Stimulated activated naive B cell treated with anti-CD40 and anti-IgM and Interleukin-4, amounts not matched to agents 10 μg/mL and 1 μg/mL and 100 μg/mL, for 72 hours (primary cell): ENCODE measurements around the gene ACER3.
A peak's percentile ranks its signal among the peaks of the same experiment; 100 is the strongest.
"Not testable (repeated sequence)": the region's sequence is repeated elsewhere in the genome, so short reads cannot be mapped to it uniquely, and the experiment has no call there.

Experiments
- ATAC-seq, 2 donors: fragments of 150-1000 bp; cut with Tn5 transposase; replicated peaks; 2 replicates each; pipeline ENCODE4 v1.10.0; 2021; ENCODE audit warnings: moderate library complexity in 1 of 2
- DNase-seq: peaks from one replicate; pipeline ENCODE4 v3.0.0; 2021
- H3K27ac Mint-ChIP-seq: one replicate; pipeline ENCODE4 v1.8.0; 2022; ENCODE audit warnings: mild to moderate bottlenecking, mixed read lengths
- H3K27me3 Mint-ChIP-seq, 2 donors: one replicate each; pipeline ENCODE4 v1.8.0; 2022; ENCODE audit warnings: mixed read lengths in 2 of 2
- H3K36me3 Mint-ChIP-seq, 2 donors: one replicate each; pipeline ENCODE4 v1.8.0; 2022; ENCODE audit warnings: mixed read lengths in 2 of 2, mild to moderate bottlenecking in 1 of 2
- H3K4me1 Mint-ChIP-seq, 2 donors: one replicate each; pipeline ENCODE4 v1.8.0; 2022; ENCODE audit warnings: mixed read lengths in 2 of 2, mild to moderate bottlenecking in 1 of 2
- H3K4me3 Mint-ChIP-seq, 2 donors: one replicate each; pipeline ENCODE4 v1.8.0; 2022; ENCODE audit warnings: mild to moderate bottlenecking in 2 of 2, mixed read lengths in 2 of 2, moderate library complexity in 1 of 2
- H3K9me3 Mint-ChIP-seq, 2 donors: one replicate each; pipeline ENCODE4 v1.8.0; 2022; ENCODE audit warnings: mixed read lengths in 2 of 2, mild to moderate bottlenecking in 1 of 2

Gene ACER3

DNA sequence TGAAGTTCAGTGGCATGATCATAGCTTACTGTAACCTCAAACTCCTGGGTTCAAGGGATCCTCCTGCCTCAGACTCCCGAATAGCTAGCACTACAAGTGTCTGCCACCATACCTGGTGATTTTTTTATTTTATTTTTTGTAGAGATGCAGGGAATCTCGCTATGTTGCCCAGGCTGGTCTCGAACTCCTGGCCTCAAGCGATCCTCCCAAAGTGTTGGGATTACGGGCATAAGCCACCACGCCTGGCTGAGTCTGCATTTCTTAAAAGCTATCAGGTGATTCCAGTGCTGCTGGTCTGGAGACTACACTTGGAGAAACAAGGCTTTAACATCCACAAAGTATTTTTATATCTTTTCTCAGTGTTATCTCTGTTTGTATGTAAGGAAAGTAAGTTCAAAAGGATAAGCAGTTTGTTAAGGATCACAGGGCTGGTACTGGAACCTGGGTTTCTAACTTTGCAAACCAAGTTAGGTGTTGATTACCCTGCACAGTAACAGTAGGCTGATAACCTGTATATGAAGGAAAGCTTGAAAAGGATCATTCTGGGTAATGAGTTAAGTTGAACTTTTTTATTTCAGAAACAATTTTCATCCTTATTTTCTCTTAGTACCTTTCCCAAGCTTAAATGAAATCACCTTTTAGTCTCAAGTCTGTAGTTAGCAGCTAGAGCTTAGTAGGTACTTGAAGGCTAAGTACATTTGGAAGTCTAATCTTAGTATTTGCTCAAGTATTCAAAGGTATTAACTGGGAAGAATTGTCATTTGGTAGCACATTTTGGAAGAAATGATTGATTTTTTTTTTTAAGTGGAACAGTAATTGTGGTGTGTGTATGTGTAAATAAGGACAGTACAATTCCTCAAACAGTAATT is 12.5 kb downstream of the ACER3 start:
- H3K27ac Mint-ChIP-seq = no peak overlapping the region
- H3K9me3 Mint-ChIP-seq = peaks cover 0 to 2% of the 10 kb centered on the region in 2 donors

DNA sequence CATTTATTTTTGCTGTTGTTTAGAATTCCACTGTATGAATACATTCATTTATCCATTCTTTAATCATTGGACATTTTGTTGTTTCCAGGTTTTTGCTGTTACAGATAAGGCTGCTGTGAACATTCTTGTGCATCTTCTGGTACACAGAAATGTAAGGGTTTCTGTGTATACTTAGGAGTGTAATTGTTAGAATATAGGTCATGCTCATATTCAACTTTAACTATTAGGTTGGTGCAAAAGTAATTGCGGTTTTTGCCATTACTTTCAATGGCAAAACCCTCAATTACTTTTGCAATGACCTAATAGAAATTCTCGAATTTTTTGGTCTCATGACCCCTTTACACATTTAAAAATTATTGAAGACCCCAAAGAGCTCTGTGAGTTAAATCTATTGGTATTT is 17.3 kb downstream of the ACER3 start:
- peaks cover 14% of the 10 kb centered on the region in 2 donors for H3K36me3 Mint-ChIP-seq
- DNase-seq (no peak), ATAC-seq (no peak)
- H3K4me3 Mint-ChIP-seq = no peak overlapping the region
- peaks cover 2 to 4% of the 10 kb centered on the region in 2 donors for H3K4me1 Mint-ChIP-seq
- no peak overlapping the region for H3K27ac Mint-ChIP-seq
- no peaks in the 10 kb centered on the region for H3K27me3 Mint-ChIP-seq
- peaks cover 0 to 2% of the 10 kb centered on the region in 2 donors for H3K9me3 Mint-ChIP-seq

More for the DNA sequence above, 12.5 kb downstream of the ACER3 start:
- ATAC-seq (no peak), DNase-seq (no peak)
- H3K27me3 Mint-ChIP-seq = no peaks in the 10 kb centered on the region
- H3K4me1 Mint-ChIP-seq = peaks cover 5 to 14% of the 10 kb centered on the region in 2 donors
- H3K36me3 Mint-ChIP-seq = peaks cover 15 to 18% of the 10 kb centered on the region in 2 donors
- no peak overlapping the region for H3K4me3 Mint-ChIP-seq

DNA sequence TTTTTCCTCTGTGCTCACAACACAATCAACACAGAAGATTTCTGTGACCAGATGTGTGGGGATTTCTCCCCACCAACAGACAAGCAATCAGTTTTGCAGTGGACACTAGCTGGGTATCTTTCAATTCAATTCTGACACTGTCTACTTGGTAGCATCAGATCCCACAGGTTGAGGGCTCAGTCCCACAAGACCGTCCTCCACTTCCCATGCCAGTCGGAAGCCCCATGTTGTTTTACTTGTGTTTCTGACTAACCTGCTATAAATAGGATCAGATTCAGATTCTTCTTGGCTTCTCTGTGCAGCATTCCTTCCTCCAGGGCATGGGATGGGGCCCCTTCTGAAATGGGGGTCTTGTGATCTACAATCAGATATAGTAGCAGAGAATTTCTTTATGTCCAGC is 19.6 kb downstream of the ACER3 start:
- Mint-ChIP-seq H3K27me3 (no peaks in the 10 kb centered on the region), H3K27ac (no peak overlapping the region), H3K9me3 (peaks cover 0 to 2% of the 10 kb centered on the region in 2 donors), H3K4me3 (no peak overlapping the region), H3K4me1 (peaks cover 2% of the 10 kb centered on the region in 2 donors), H3K36me3 (peaks cover 14 to 18% of the 10 kb centered on the region in 2 donors)
- DNase-seq = no peak
- no peak for ATAC-seq

DNA sequence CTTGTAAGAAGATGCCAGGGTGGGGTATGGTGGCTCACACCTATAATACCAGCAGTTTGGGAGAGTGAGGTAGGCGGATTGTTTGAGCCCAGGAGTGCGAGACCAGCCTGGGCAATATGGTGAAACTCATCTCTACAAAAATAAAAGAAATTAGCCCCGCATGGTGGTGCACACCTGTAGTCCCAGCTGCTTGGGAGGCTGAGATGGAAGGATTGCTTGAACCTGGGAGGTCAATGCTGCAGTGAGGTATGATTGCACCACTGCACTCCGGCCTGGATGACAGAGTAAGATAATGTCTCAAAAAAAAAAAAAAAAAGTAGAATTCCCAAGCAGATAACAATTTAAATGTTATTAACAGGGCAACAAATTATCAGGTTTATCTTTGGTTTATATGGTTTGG is 20.2 kb downstream of the ACER3 start:
- Mint-ChIP-seq H3K4me1 (peaks cover 6 to 7% of the 10 kb centered on the region in 2 donors), H3K27ac (no peak overlapping the region), H3K9me3 (peaks cover 0 to 2% of the 10 kb centered on the region in 2 donors), H3K4me3 (no peak overlapping the region), H3K27me3 (no peaks in the 10 kb centered on the region), H3K36me3 (peaks cover 13 to 17% of the 10 kb centered on the region in 2 donors)
- ATAC-seq (no peak), DNase-seq (no peak)

DNA sequence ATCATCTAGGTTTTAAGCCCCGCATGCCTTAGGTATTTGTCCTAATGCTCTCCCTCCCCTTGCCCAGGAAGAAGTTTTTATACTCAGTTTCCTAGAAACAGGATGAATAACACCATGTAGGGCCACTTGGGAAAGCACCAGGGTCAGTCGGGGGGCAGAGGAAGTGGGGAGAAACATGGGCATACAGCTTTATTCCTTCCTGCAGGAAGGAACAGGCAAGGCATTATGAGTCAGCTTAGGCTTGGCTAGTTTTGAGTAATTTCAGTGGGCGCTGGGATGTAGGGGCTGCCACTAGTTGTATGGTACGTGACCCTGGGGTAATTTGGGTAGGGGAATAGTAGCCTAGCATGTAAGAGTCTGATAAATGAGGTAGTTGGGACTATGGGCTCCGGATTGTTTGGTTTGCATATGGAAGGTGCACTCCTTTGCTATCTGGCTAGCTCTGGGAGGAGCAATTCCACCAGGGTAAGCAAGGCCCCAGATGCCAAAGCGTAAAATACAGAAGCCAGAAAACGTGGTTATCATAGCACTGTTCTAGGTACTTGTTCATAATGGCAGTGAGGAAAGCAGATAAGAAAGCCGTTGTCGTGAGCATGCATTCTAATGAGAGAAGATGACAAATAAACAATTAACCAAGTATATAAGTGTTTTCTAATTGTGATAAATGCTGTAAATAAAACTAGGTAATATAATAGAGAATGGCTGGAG is 24.8 kb downstream of the ACER3 start:
- Mint-ChIP-seq H3K9me3 (no peaks in the 10 kb centered on the region), H3K4me1 (peaks cover 6 to 12% of the 10 kb centered on the region in 2 donors), H3K4me3 (no peak overlapping the region), H3K27me3 (no peaks in the 10 kb centered on the region), H3K36me3 (peaks cover 0 to 8% of the 10 kb centered on the region in 2 donors), H3K27ac (no peak overlapping the region)
- ATAC-seq = peak in 1 of 2 donors; percentile 42
- DNase-seq = no peak

DNA sequence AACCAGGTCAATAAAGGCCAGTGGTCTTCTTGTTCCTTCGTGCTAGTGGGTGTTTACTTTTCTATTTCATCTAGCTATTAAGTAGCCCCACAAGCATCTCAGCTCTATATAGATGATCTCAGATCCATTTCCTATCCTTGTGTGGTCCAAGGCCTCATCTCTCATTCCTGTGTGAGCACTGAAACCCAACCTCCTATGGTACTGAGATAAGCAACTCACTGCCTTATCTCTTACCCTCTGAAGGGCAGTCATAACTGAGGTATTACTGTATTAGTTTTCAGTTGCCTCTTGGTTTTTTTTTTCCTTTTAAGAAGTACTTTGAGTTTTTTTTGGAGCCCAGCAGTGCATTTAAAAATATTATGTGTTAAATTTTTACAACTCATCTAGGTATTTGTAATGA is 28.3 kb downstream of the ACER3 start:
- Mint-ChIP-seq H3K27ac (no peak overlapping the region), H3K4me3 (no peak overlapping the region), H3K27me3 (no peaks in the 10 kb centered on the region), H3K9me3 (no peaks in the 10 kb centered on the region), H3K4me1 (peaks cover 6 to 12% of the 10 kb centered on the region in 2 donors), H3K36me3 (peaks cover 0 to under 1% of the 10 kb centered on the region in 2 donors)
- ATAC-seq (no peak), DNase-seq (no peak)

DNA sequence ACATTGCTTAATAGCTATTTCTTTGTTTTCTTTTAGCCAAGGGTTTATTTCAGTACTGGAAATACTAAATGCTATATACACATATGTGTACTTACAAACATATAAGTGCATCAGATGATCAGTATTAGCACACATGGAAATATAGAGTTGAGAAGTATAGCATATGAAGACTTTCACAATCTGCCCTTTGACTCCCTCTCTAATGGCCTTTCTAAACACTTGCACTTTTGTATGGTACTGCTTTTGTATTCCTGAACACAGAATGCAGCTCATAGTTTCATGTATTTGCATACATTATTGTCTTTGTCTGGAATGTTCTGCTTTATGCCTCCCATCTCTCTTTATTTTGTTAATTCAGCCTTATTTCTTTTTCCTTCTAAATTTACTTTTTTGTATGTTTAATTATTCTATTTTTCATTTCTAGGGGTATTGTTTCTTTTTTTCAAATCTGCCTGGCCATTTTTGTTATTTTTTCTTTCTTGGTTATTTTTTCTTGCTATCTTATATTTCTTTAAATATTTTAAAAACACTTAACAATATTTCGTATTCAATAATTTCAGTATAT is 28.8 kb downstream of the ACER3 start:
- Mint-ChIP-seq H3K27me3 (no peaks in the 10 kb centered on the region), H3K36me3 (no peaks in the 10 kb centered on the region), H3K4me1 (peaks cover 6 to 12% of the 10 kb centered on the region in 2 donors), H3K9me3 (no peaks in the 10 kb centered on the region), H3K27ac (no peak overlapping the region), H3K4me3 (no peak overlapping the region)
- DNase-seq (no peak), ATAC-seq (no peak)

DNA sequence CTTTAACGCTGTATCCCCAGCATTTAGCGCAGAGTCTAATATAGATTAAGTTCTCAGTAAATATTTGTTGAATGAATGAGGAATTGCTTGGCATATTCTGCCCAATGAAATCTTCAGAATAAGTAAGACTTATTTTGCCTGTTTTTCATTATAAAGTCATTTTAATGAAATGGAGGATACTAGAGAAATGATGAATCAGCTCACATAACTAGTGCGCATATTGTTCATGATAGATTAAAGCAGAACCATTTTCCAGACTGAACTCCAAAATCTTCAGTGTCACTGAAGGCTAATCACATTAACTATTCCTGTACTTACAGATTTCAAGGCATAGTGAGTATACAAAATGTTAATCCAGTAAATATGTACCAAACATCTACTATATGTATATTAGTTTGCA is 29.6 kb downstream of the ACER3 start:
- H3K27ac Mint-ChIP-seq = no peak overlapping the region
- H3K36me3 Mint-ChIP-seq = no peaks in the 10 kb centered on the region
- H3K4me3 Mint-ChIP-seq = no peak overlapping the region
- no peak for DNase-seq
- ATAC-seq = no peak
- no peaks in the 10 kb centered on the region for H3K27me3 Mint-ChIP-seq
- H3K4me1 Mint-ChIP-seq = peaks cover 4 to 11% of the 10 kb centered on the region in 2 donors
- no peaks in the 10 kb centered on the region for H3K9me3 Mint-ChIP-seq

DNA sequence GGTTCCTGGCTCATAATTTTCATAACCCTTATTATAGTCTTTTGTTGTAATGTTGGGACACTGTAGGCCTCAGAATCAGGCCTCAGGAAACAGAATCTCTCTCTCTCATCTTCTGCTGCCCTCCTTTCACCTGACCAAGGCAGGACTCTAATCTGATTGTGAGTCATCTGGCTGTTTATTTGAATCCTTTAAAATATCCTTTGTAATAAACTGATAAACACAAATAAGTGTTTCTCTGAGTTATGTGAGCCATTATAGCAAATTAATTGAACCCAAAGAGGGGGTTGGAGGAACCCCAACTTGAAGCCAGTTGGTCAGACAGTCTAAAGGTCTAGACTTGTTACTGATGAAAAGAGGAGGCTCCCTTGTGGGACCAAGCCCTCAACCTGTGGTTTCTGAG is 30.6 kb downstream of the ACER3 start:
- no peaks in the 10 kb centered on the region for H3K9me3 Mint-ChIP-seq
- no peak overlapping the region for H3K27ac Mint-ChIP-seq
- no peaks in the 10 kb centered on the region for H3K27me3 Mint-ChIP-seq
- peaks cover 0 to 6% of the 10 kb centered on the region in 2 donors for H3K4me1 Mint-ChIP-seq
- no peak for ATAC-seq
- H3K36me3 Mint-ChIP-seq = no peaks in the 10 kb centered on the region
- no peak for DNase-seq
- H3K4me3 Mint-ChIP-seq = no peak overlapping the region

DNA sequence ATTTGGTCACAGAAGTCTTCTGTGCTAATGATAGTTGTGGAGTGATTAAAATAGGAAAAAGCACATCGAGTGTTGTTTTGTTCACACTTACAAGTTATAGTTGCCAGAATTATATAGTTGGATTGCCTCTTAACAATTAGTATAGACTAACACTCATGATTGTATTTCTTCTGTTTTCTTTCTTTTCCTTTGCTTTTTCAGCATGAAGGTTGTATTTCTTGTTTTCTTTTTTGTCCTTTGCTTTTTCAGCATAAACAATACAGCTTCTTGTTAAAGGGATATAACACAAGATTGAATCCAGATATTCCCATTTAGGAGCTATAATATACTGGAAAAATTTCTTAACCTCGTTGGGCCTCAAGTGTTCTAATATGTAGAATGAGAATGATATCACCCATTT is 31.1 kb downstream of the ACER3 start:
- Mint-ChIP-seq H3K27me3 (no peaks in the 10 kb centered on the region), H3K9me3 (no peaks in the 10 kb centered on the region), H3K4me1 (peaks cover 0 to 4% of the 10 kb centered on the region in 2 donors), H3K36me3 (peaks cover 0 to 2% of the 10 kb centered on the region in 2 donors), H3K4me3 (no peak overlapping the region), H3K27ac (no peak overlapping the region)
- ATAC-seq (no peak), DNase-seq (no peak)

DNA sequence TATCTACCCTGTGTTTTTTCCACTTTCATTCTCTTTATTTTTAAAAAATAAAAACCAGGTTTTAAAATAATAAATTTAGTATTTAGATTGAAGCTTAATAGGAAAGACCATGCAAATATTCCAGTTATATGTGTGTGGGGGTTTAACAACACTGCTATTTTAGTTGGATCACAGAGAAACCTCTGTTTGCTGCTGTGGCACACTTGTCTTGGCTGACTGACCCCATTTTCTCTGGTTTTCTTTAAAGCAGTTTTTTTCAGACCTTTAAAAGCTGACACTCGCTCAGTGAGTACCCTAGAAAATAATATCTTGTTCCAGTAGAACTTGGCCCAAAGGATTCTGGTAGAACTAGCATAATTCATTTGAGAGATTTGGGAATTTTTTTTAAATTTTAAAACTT is 31.6 kb downstream of the ACER3 start:
- Mint-ChIP-seq H3K27me3 (no peaks in the 10 kb centered on the region), H3K36me3 (peaks cover 0 to 2% of the 10 kb centered on the region in 2 donors)

DNA sequence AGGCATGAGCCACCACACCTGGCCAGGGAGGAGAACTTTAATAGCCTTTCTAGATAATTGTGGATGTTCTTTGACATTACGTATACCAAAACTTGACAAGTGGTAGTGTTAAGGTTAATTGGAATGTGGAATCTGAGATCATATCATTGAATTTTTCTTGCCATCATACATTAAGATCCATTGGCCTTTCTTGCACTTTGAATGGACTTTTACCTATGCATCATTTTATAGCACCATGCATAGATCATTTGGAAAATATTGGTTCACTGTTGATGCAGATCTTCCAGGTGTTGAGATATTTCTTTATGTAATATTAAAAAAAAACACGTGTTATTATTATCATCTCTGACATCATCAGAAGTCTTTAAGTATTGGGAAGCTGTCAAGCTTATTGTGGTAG is 36.5 kb downstream of the ACER3 start:
- no peak overlapping the region for H3K27ac Mint-ChIP-seq
- H3K4me1 Mint-ChIP-seq = peaks cover 5 to 15% of the 10 kb centered on the region in 2 donors
- peaks cover 0 to 5% of the 10 kb centered on the region in 2 donors for H3K36me3 Mint-ChIP-seq
- DNase-seq (no peak), ATAC-seq (no peak)
- H3K4me3 Mint-ChIP-seq = no peak overlapping the region
- H3K27me3 Mint-ChIP-seq = no peaks in the 10 kb centered on the region
- H3K9me3 Mint-ChIP-seq = no peaks in the 10 kb centered on the region

More for the DNA sequence above, 31.6 kb downstream of the ACER3 start:
- DNase-seq = no peak
- Mint-ChIP-seq H3K4me3 (no peak overlapping the region), H3K27ac (no peak overlapping the region), H3K4me1 (no peaks in the 10 kb centered on the region), H3K9me3 (no peaks in the 10 kb centered on the region)
- ATAC-seq = no peak

DNA sequence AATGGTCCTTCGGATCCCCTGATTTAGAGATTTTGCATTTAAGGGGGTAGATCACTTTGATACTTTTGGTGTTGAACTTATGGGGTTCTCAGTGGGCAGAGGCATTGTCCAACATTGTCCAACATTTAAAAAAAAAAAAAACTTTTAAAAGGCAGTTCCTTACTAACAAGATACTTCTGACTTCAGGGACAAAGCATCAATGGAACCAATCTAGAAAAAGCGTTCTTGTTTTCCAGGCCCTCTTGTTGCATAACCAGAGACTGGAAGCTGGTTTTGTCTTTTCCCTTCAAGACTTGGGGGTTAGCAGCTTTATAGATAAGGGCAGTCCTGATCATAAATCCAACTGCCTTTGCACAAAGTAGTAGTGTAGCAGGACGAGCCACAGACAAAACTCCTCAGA is 40.4 kb downstream of the ACER3 start:
- ATAC-seq (no peak), DNase-seq (no peak)
- Mint-ChIP-seq H3K36me3 (peaks cover under 1 to 8% of the 10 kb centered on the region in 2 donors), H3K27ac (no peak overlapping the region), H3K27me3 (no peaks in the 10 kb centered on the region), H3K9me3 (peaks cover 0 to 3% of the 10 kb centered on the region in 2 donors), H3K4me3 (no peak overlapping the region), H3K4me1 (peaks cover 5 to 15% of the 10 kb centered on the region in 2 donors)

DNA sequence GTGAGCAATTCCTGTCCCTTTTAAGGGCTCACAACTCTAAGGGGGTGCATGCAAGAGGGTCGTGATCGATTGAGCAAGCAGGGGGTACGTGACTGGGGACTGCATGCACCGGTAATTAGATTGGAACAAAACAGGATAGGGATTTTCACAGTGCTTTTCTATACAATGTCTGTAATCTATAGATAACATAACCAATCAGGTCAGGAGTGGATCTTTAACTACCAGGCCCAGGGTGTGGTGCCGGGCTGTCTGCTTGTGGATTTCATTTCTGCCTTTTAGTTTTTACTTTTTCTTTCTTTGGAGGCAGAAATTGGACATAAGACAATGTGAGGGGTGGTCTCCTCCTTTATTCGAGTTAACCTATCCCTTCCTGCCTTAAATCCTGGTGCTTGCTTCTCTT is 40.9 kb downstream of the ACER3 start:
- not testable (repeated sequence) for H3K4me3 Mint-ChIP-seq, H3K9me3 Mint-ChIP-seq, H3K27me3 Mint-ChIP-seq, H3K27ac Mint-ChIP-seq, ATAC-seq, DNase-seq
- peaks cover 4 to 10% of the 10 kb centered on the region in 2 donors for H3K36me3 Mint-ChIP-seq
- H3K4me1 Mint-ChIP-seq = peaks cover 5 to 15% of the 10 kb centered on the region in 2 donors
